ENCODE data around the gene CCDC32. TPM values are rescaled to one million over a fixed set of nuclear protein-coding genes. Genes with fewer than 3 reads are reported as not detected.

The CCDC32 gene
- total and polyA plus RNA-seq, 2 of the 13 experiments (the other 11 are each of a cell fraction or from before 2014, with no cell fraction given): 10.8 to 23.2 TPM

DNA sequence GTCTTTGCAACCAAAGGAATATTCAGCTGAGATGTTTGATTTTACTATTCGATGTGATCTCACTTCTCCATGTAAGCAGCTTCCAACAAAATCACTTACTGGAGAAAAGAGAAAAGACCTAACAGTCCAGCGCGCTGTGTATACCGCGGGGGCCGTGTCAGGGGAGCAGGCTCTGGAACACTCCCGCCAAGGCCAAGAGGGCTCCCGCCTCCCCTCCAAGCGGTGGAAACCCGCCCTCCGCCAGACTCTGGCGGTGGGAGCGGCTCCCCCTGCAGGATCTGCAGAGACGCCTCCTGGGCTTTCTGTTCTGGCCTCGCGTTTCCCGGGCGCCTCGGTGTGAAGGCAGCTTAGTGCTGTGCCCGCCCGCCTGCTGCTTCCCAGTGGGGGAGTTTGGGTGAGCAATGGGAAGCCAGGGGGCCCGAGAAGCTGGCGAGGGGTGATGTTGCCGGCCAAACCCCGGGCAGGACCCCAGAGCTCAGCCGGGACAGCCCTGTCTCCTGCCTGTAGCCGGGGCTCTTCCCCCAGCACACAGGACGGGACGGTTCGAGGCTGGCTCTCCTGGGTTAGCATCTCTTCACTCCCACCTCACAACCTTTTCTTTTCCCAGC is 57.8 kb downstream of the CCDC32 start (continued):
- TF ChIP-seq HOXD1 (CRISPR knock-in tag; IDR thresholded peaks at IDR 0.05) (no peak), HCFC1 (IDR thresholded peaks at IDR 0.05; ENCODE audit: low read depth, low read length) (no peak), CBX2 (IDR thresholded peaks at IDR 0.05; ENCODE audit: low read depth, low read length) (no peak), CBX2 (CRISPR knock-in tag; IDR thresholded peaks at IDR 0.05; ENCODE audit: low read depth) (no peak), SMARCE1 (IDR thresholded peaks at IDR 0.05; ENCODE audit: borderline replicate concordance) (no peak), DNMT1 (CRISPR knock-in tag; IDR thresholded peaks at IDR 0.05) (no peak), ZNF766 (CRISPR knock-in tag; IDR thresholded peaks at IDR 0.05; ENCODE audit: borderline replicate concordance) (no peak), ZBTB4 (CRISPR knock-in tag; IDR thresholded peaks at IDR 0.05; ENCODE audit: borderline replicate concordance) (no peak), SMAD3 (CRISPR knock-in tag; IDR thresholded peaks at IDR 0.05) (no peak), ZNF138 (CRISPR knock-in tag; IDR thresholded peaks at IDR 0.05; ENCODE audit: low read depth) (no peak), SOX13 (IDR thresholded peaks at IDR 0.05) (no peak), SOX13 (CRISPR knock-in tag; conservative IDR thresholded peaks at IDR 0.05 in 1 of 2, IDR thresholded peaks at IDR 0.05 in 1 of 2) (peak in 1 of 2 experiments; percentile 32; a peak in 1 of 4 replicates), CEBPZ (IDR thresholded peaks at IDR 0.05; ENCODE audit: low read length) (no peak), THYN1 (CRISPR knock-in tag; IDR thresholded peaks at IDR 0.05; ENCODE audit: borderline replicate concordance, low read depth) (no peak), SNRNP70 (IDR thresholded peaks at IDR 0.05; ENCODE audit: low read depth, low read length) (no peak), ZNF570 (CRISPR knock-in tag; IDR thresholded peaks at IDR 0.05; ENCODE audit: borderline replicate concordance) (no peak)
- TF ChIP-seq, protein P1, sequence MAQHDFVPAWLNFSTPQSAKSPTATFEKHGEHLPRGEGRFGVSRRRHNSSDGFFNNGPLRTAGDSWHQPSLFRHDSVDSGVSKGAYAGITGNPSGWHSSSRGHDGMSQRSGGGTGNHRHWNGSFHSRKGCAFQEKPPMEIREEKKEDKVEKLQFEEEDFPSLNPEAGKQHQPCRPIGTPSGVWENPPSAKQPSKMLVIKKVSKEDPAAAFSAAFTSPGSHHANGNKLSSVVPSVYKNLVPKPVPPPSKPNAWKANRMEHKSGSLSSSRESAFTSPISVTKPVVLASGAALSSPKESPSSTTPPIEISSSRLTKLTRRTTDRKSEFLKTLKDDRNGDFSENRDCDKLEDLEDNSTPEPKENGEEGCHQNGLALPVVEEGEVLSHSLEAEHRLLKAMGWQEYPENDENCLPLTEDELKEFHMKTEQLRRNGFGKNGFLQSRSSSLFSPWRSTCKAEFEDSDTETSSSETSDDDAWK (CRISPR knock-in tag; IDR thresholded peaks at IDR 0.05): no peak
